MM.1S (cell line): ENCODE data around the gene NR0B2.

ENCODE experiments used
- DNase-seq: peaks from one replicate; pipeline ENCODE4 v3.0.0-alpha.2; 2015
- H2AFZ ChIP-seq: fragments of 300-600 bp; sonication (generic); 2 replicates; pipeline ENCODE4 v1.6.0; 2016; ENCODE audit warnings: antibody characterized with exemption, low read length
- H3F3A ChIP-seq: fragments of 300-600 bp; sonication (generic); 2 replicates; pipeline ENCODE4 v1.6.1; 2016; ENCODE audit warnings: mild to moderate bottlenecking, antibody characterized with exemption, low read length, moderate library complexity, mixed read lengths; ENCODE audit not compliant: insufficient read depth
- H3K27ac ChIP-seq: fragments of 300-600 bp; sonication (generic); 2 replicates; pipeline ENCODE4 v1.5.1; 2016; ENCODE audit warnings: mild to moderate bottlenecking, low read length
- H3K27me3 ChIP-seq: fragments of 300-600 bp; sonication (generic); replicated peaks from 2 replicates; pipeline ENCODE4 v1.6.0; 2016; ENCODE audit warnings: low read length; ENCODE audit not compliant: insufficient read depth
- H3K36me3 ChIP-seq: fragments of 300-600 bp; sonication (generic); replicated peaks from 2 replicates; pipeline ENCODE4 v1.6.1; 2016; ENCODE audit warnings: mild to moderate bottlenecking, low read length, mixed read lengths; ENCODE audit not compliant: insufficient read depth
- H3K4me1 ChIP-seq: fragments of 300-600 bp; sonication (generic); 2 replicates; pipeline ENCODE4 v1.6.1; 2016; ENCODE audit warnings: low read length, mixed read lengths
- H3K4me2 ChIP-seq: fragments of 300-600 bp; sonication (generic); 2 replicates; pipeline ENCODE4 v1.6.0; 2016; ENCODE audit warnings: low read depth, low read length
- H3K4me3 ChIP-seq: fragments of 300-600 bp; sonication (generic); 2 replicates; pipeline ENCODE4 v1.5.1; 2016; ENCODE audit warnings: low read length, mixed read lengths
- H3K79me2 ChIP-seq: fragments of 300-600 bp; sonication (generic); 2 replicates; pipeline ENCODE4 v1.6.1; 2016; ENCODE audit warnings: mixed run types, low read length, mixed read lengths
- H3K9ac ChIP-seq: fragments of 300-600 bp; sonication (generic); 2 replicates; pipeline ENCODE4 v1.6.1; 2016; ENCODE audit warnings: low read length, mixed read lengths
- H3K9me2 ChIP-seq: fragments of 300-600 bp; sonication (generic); replicated peaks from 2 replicates; pipeline ENCODE4 v1.6.1; 2016; ENCODE audit warnings: mild to moderate bottlenecking, low read length, mixed read lengths; ENCODE audit not compliant: insufficient read depth
- H3K9me3 ChIP-seq: fragments of 300-600 bp; sonication (generic); replicated peaks from 2 replicates; pipeline ENCODE4 v1.6.1; 2016; ENCODE audit warnings: mild to moderate bottlenecking, low read length, mixed read lengths; ENCODE audit not compliant: insufficient read depth
- H4K20me1 ChIP-seq: fragments of 300-600 bp; sonication (generic); 2 replicates; pipeline ENCODE4 v1.6.1; 2016; ENCODE audit warnings: mild to moderate bottlenecking, low read length, moderate library complexity, mixed read lengths; ENCODE audit not compliant: insufficient read depth
- CTCF ChIP-seq: fragments of 300-600 bp; sonication (generic); IDR thresholded peaks from 2 replicates; pipeline ENCODE4 v1.5.1; 2016; ENCODE audit warnings: antibody characterized with exemption, low read length, mixed read lengths
- EZH2 ChIP-seq: fragments of 300-600 bp; sonication (generic); optimal IDR thresholded peaks from 2 replicates; pipeline ENCODE3; 2017; ENCODE audit warnings: low read depth, mild to moderate bottlenecking, antibody characterized with exemption, low read length, mixed read lengths
- EZH2phosphoT487 ChIP-seq: fragments of 300-600 bp; sonication (generic); IDR thresholded peaks from 2 replicates; pipeline ENCODE4 v1.6.1; 2018; ENCODE audit warnings: antibody characterized with exemption, low read length

Gene NR0B2

GRCh38 chr1:26921540-26922430 is 8.0 kb upstream of the NR0B2 start, which contains the start of gene NUDC:
NUDC (plus strand) TSS chr1:26921743; CDS start chr1:26921849, 106 bp downstream.
- peak within 1 kb of the TSS; percentile 87 for H3K4me3 ChIP-seq
- peaks cover 42% of the 10 kb centered on the region for H3K79me2 ChIP-seq
- no peaks in the 10 kb centered on the region for H3K27me3 ChIP-seq
- peak within 1 kb of the TSS; percentile 88 for H3K9ac ChIP-seq
- H4K20me1 ChIP-seq = no peaks in the 10 kb centered on the region
- no peak for TF ChIP-seq EZH2
- TF ChIP-seq EZH2phosphoT487 = no peak
- no peak for TF ChIP-seq CTCF
- H3F3A ChIP-seq = no peaks in the 10 kb centered on the region
- H3K9me2 ChIP-seq = no peaks in the 10 kb centered on the region
- peaks cover 15% of the 10 kb centered on the region for H3K4me1 ChIP-seq
- H3K9me3 ChIP-seq = no peaks in the 10 kb centered on the region
- peak within 1 kb of the TSS; percentile 39; the same call in 1 of the 2 replicates for H3K27ac ChIP-seq
- 0 out of 2 replicates have a peak, but pooled peaks cover 4% of the 10 kb centered on the region for H3K36me3 ChIP-seq
- peak; percentile 99 for DNase-seq
- H3K4me2 ChIP-seq = peak within 1 kb of the TSS; percentile 91
- peak within 1 kb of the TSS; percentile 86 for H2AFZ ChIP-seq

- TF ChIP-seq EZH2 (no peak), EZH2phosphoT487 (no peak), CTCF (no peak)
- H3K9me2 ChIP-seq = no peaks in the 10 kb centered on the region
- H3K4me2 ChIP-seq = peak overlapping the region; percentile 91
- no peaks in the 10 kb centered on the region for H3K27me3 ChIP-seq
- peak overlapping the region; percentile 87 for H3K4me3 ChIP-seq
- DNase-seq = no peak
- no peaks in the 10 kb centered on the region for H4K20me1 ChIP-seq
- peak overlapping the region; percentile 39; the same call in 1 of the 2 replicates for H3K27ac ChIP-seq
- H3K4me1 ChIP-seq = peaks cover 15% of the 10 kb centered on the region
- no peaks in the 10 kb centered on the region for H3F3A ChIP-seq
- H3K79me2 ChIP-seq = peaks cover 36% of the 10 kb centered on the region
- no peaks in the 10 kb centered on the region for H3K9me3 ChIP-seq
- H2AFZ ChIP-seq = peak overlapping the region; percentile 86
- H3K9ac ChIP-seq = peak overlapping the region; percentile 30; the same call in 1 of the 2 replicates
- 0 out of 2 replicates have a peak, but pooled peaks cover 4% of the 10 kb centered on the region for H3K36me3 ChIP-seq
These were observed 7.4 kb upstream of the NR0B2 start for GRCh38 chr1:26921126-26921539.

GRCh38 chr1:26915204-26915842 is 1.5 kb upstream of the NR0B2 start:
- Histone ChIP-seq H3K4me2 (no peak overlapping the region), H3K4me1 (no peaks in the 10 kb centered on the region), H3K9ac (no peak overlapping the region), H3F3A (no peaks in the 10 kb centered on the region), H3K79me2 (no peaks in the 10 kb centered on the region), H2AFZ (no peak overlapping the region), H3K27ac (no peak overlapping the region), H3K9me3 (no peaks in the 10 kb centered on the region), H3K27me3 (no peaks in the 10 kb centered on the region), H3K9me2 (no peaks in the 10 kb centered on the region), H3K36me3 (no peaks in the 10 kb centered on the region), H3K4me3 (no peak overlapping the region), H4K20me1 (no peaks in the 10 kb centered on the region)
- no peak for DNase-seq
- no peak for TF ChIP-seq EZH2
- no peak for TF ChIP-seq EZH2phosphoT487
